Mesenchymal stem cell (in vitro differentiated cells and primary cell): ENCODE data around the gene C10orf71.

Source experiments
- DNase-seq: peaks from one replicate; pipeline ENCODE4 v3.0.0-alpha.2; 2013
- H2AFZ ChIP-seq: one replicate; pipeline ENCODE4 v1.6.1; 2013; ENCODE audit warnings: low read depth, mild to moderate bottlenecking, control low read depth, inconsistent platforms, low read length, moderate library complexity
- H2AK5ac ChIP-seq: 2 replicates; pipeline ENCODE4 v1.6.1; 2013; ENCODE audit warnings: low read length, moderate library complexity, mild to moderate bottlenecking, inconsistent platforms; ENCODE audit not compliant: severe bottlenecking
- H2BK120ac ChIP-seq: one replicate; pipeline ENCODE4 v1.6.1; 2013; ENCODE audit warnings: low read depth, mild to moderate bottlenecking, inconsistent platforms, low read length, moderate library complexity
- H2BK12ac ChIP-seq, 2 experiments: one replicate each; pipeline ENCODE4 v1.6.1; 2013; ENCODE audit warnings: inconsistent platforms in 2 of 2, low read length in 2 of 2, mild to moderate bottlenecking in 2 of 2, moderate library complexity in 2 of 2, control low read depth in 1 of 2
- H2BK15ac ChIP-seq: one replicate; pipeline ENCODE4 v1.6.1; 2013; ENCODE audit warnings: mild to moderate bottlenecking, low read depth, inconsistent platforms; ENCODE audit not compliant: poor library complexity, severe bottlenecking
- H2BK5ac ChIP-seq: 2 replicates; pipeline ENCODE4 v1.6.1; 2013; ENCODE audit warnings: low read depth, mild to moderate bottlenecking, low read length, control low read depth, inconsistent platforms; ENCODE audit not compliant: poor library complexity, severe bottlenecking
- H3K14ac ChIP-seq, 2 experiments: one replicate each; pipeline ENCODE4 v1.6.1; 2013; ENCODE audit warnings: inconsistent platforms in 2 of 2, low read length in 2 of 2, control low read depth in 1 of 2, mild to moderate bottlenecking in 1 of 2, moderate library complexity in 1 of 2
- H3K18ac ChIP-seq, 2 experiments: one replicate each; pipeline ENCODE4 v1.6.1; 2013; ENCODE audit warnings: inconsistent platforms in 2 of 2, low read length in 2 of 2, control low read depth in 1 of 2, low read depth in 1 of 2, mild to moderate bottlenecking in 1 of 2
- H3K23ac ChIP-seq, 2 experiments: one replicate each; pipeline ENCODE4 v1.6.1; 2013; ENCODE audit warnings: inconsistent platforms in 2 of 2, low read length in 2 of 2, mild to moderate bottlenecking in 2 of 2, moderate library complexity in 2 of 2, control low read depth in 1 of 2
- H3K27ac ChIP-seq: 2 replicates; pipeline ENCODE4 v1.5.1; 2013; ENCODE audit warnings: mild to moderate bottlenecking, moderate library complexity, low read length, control low read depth, inconsistent platforms; ENCODE audit not compliant: poor library complexity, severe bottlenecking
- H3K27me3 ChIP-seq, 2 experiments: 2 replicates each; pipeline versions ENCODE4 v1.6.1 to v1.7.0; 2013; ENCODE audit warnings: low read length in 2 of 2, mild to moderate bottlenecking in 2 of 2, moderate library complexity in 2 of 2, control low read depth in 1 of 2, inconsistent platforms in 1 of 2; ENCODE audit not compliant: control insufficient read depth in 1 of 2, insufficient read depth in 1 of 2
- H3K36me3 ChIP-seq, 2 experiments: 2 replicates each; pipeline versions ENCODE4 v1.6.1 to v1.7.0; 2013; ENCODE audit warnings: low read length in 2 of 2, control low read depth in 1 of 2, inconsistent platforms in 1 of 2, low read depth in 1 of 2, mild to moderate bottlenecking in 1 of 2; ENCODE audit not compliant: insufficient read depth in 2 of 2, control insufficient read depth in 1 of 2
- H3K4ac ChIP-seq, 2 experiments: one replicate each; pipeline ENCODE4 v1.6.1; 2013; ENCODE audit warnings: inconsistent platforms in 2 of 2, low read length in 2 of 2, mild to moderate bottlenecking in 2 of 2, moderate library complexity in 2 of 2, control low read depth in 1 of 2, low read depth in 1 of 2
- H3K4me1 ChIP-seq: 2 replicates; pipeline ENCODE4 v1.6.1; 2013; ENCODE audit warnings: low read depth, low read length, control low read depth; ENCODE audit not compliant: control insufficient read depth, insufficient read depth
- H3K4me2 ChIP-seq: 2 replicates; pipeline ENCODE4 v1.6.1; 2013; ENCODE audit warnings: low read length, mild to moderate bottlenecking, inconsistent platforms; ENCODE audit not compliant: poor library complexity, severe bottlenecking
- H3K4me3 ChIP-seq, 2 experiments: 2 replicates each; pipeline versions ENCODE4 v1.5.1 to v1.7.0; 2013; ENCODE audit warnings: low read length in 2 of 2, mild to moderate bottlenecking in 2 of 2, control low read depth in 1 of 2, low read depth in 1 of 2; ENCODE audit not compliant: insufficient read depth in 1 of 2
- H3K79me1 ChIP-seq: replicated peaks from 2 replicates; pipeline ENCODE4 v1.6.1; 2013; ENCODE audit warnings: mild to moderate bottlenecking, control low read depth, low read length, inconsistent platforms; ENCODE audit not compliant: poor library complexity, severe bottlenecking
- H3K9ac ChIP-seq: 2 replicates; pipeline ENCODE4 v1.7.0; 2013; ENCODE audit warnings: mild to moderate bottlenecking, low read length, moderate library complexity
- H3K9me3 ChIP-seq: 2 replicates; pipeline ENCODE4 v1.7.0; 2013; ENCODE audit warnings: mild to moderate bottlenecking, low read length; ENCODE audit not compliant: control insufficient read depth
- H4K8ac ChIP-seq: one replicate; pipeline ENCODE4 v1.6.1; 2013; ENCODE audit warnings: inconsistent platforms, mild to moderate bottlenecking, low read length, moderate library complexity
- H4K91ac ChIP-seq: one replicate; pipeline ENCODE4 v1.6.1; 2013; ENCODE audit warnings: mild to moderate bottlenecking, low read length, inconsistent platforms
- WGBS: methylation state at CpG from one replicate; pipeline ENCODE4 v1.1.7; 2013; ENCODE audit warnings: mixed read lengths; 5-methylcytosine and 5-hydroxymethylcytosine counted together

Gene C10orf71

DNA sequence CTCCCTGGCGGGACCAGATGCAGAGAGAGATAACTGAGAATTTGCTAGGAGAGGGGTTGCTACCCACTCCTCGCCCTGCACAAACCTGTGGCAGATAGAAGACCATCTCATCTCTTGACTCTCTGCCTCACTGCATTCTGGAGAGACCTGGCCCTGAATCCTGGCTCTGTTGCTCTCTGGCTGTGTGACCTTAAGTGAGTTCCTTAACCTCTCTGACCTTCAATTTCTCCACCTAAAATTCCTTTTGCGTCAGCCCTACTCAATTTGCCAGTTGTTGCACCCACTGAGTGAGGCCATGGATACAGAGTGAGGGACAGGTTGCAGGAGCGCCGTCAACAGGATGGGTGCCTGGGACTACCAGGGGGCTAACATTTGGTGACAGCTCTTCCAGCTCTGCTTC, 5.2 kb downstream of the C10orf71 start:
- Histone ChIP-seq H3K4me3 (no peak overlapping the region), H3K27ac (no peak overlapping the region), H4K8ac (no peak overlapping the region), H3K36me3 (no peaks in the 10 kb centered on the region), H3K9me3 (no peaks in the 10 kb centered on the region), H2AFZ (no peak overlapping the region), H3K4ac (no peak overlapping the region), H3K79me1 (no peaks in the 10 kb centered on the region), H3K4me1 (no peaks in the 10 kb centered on the region), H3K14ac (no peak overlapping the region), H3K9ac (no peak overlapping the region), H2BK120ac (no peak overlapping the region), H3K27me3 (peaks cover 7 to 83% of the 10 kb centered on the region in 2 experiments), H2BK5ac (no peak overlapping the region), H2BK12ac (no peak overlapping the region), H3K23ac (no peak overlapping the region), H3K4me2 (no peak overlapping the region), H2AK5ac (no peak overlapping the region), H3K18ac (no peak overlapping the region), H4K91ac (no peak overlapping the region), H2BK15ac (no peak overlapping the region)
- WGBS, result 60% methylated on average over 5 of the region's 5 CpGs
- DNase-seq, result no peak

DNA sequence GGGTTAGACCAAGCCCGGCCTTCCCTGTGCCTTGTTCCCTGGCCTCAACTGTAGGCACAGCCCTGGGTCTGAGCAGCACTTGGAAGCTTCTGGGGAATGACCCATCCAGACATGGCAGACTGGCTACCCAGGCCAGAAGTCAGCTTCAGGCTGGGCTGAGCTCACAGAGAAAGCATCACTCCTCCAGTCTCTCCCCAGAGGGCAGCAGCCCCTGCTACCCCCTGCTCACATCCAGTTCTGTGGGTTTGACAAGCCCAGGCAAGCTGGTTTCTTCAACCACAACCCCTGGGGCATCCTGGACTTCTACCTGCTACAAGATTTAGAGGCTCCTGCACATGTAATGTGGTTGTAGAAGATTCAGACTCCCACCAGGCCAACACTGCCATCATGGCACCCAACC, 9.0 kb downstream of the C10orf71 start:
- Histone ChIP-seq H2AFZ (no peak overlapping the region), H3K79me1 (no peaks in the 10 kb centered on the region), H3K18ac (no peak overlapping the region), H4K8ac (no peak overlapping the region), H3K27me3 (peaks cover 0 to 68% of the 10 kb centered on the region in 2 experiments), H2BK12ac (no peak overlapping the region), H3K4me2 (no peak overlapping the region), H4K91ac (no peak overlapping the region), H2AK5ac (no peak overlapping the region), H2BK15ac (no peak overlapping the region), H3K23ac (no peak overlapping the region), H2BK5ac (no peak overlapping the region), H3K9ac (no peak overlapping the region), H3K9me3 (no peaks in the 10 kb centered on the region), H3K27ac (no peak overlapping the region), H2BK120ac (no peak overlapping the region), H3K4ac (no peak overlapping the region), H3K14ac (no peak overlapping the region), H3K4me1 (no peaks in the 10 kb centered on the region), H3K4me3 (no peak overlapping the region), H3K36me3 (no peaks in the 10 kb centered on the region)
- DNase-seq, result no peak
- 89% methylated on average over 1 of the region's 1 CpG for WGBS

DNA sequence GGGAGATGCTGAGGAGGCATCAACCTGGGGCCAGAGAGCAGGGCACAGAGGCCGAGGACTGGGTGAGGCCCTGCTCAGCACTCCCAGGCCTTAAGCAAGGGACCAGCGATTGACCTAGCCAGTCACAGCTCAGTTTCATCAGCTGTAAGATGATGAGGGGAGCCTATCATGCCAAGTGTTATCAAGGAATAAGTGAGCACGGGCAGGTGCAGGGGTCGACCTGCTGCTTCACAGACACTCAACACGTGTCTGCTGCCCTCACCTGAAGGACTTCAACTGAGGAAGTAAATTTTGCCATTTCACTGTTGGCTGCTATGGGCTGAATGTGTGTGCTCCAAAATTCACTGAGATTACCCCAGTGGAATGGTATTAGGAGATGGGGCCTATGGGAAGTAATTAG, 9.9 kb downstream of the C10orf71 start:
- H3K4me1 ChIP-seq, result no peaks in the 10 kb centered on the region
- no peak overlapping the region for H2BK12ac ChIP-seq
- H4K8ac ChIP-seq, result no peak overlapping the region
- H3K9me3 ChIP-seq, result no peaks in the 10 kb centered on the region
- H3K14ac ChIP-seq, result no peak overlapping the region
- no peak overlapping the region for H3K18ac ChIP-seq
- no peak overlapping the region for H2AFZ ChIP-seq
- H3K27me3 ChIP-seq, result peaks cover 0 to 67% of the 10 kb centered on the region in 2 experiments
- no peak overlapping the region for H3K4me3 ChIP-seq
- no peak overlapping the region for H2BK120ac ChIP-seq
- H3K79me1 ChIP-seq, result no peaks in the 10 kb centered on the region
- H4K91ac ChIP-seq, result no peak overlapping the region
- H2BK5ac ChIP-seq, result no peak overlapping the region
- no peak overlapping the region for H3K4ac ChIP-seq
- no peak overlapping the region for H3K27ac ChIP-seq
- H3K9ac ChIP-seq, result no peak overlapping the region
- no peak overlapping the region for H3K23ac ChIP-seq
- H3K36me3 ChIP-seq, result no peaks in the 10 kb centered on the region
- H2BK15ac ChIP-seq, result no peak overlapping the region
- H2AK5ac ChIP-seq, result no peak overlapping the region
- WGBS, result 82% methylated on average over 5 of the region's 5 CpGs
- no peak overlapping the region for H3K4me2 ChIP-seq
- no peak for DNase-seq

DNA sequence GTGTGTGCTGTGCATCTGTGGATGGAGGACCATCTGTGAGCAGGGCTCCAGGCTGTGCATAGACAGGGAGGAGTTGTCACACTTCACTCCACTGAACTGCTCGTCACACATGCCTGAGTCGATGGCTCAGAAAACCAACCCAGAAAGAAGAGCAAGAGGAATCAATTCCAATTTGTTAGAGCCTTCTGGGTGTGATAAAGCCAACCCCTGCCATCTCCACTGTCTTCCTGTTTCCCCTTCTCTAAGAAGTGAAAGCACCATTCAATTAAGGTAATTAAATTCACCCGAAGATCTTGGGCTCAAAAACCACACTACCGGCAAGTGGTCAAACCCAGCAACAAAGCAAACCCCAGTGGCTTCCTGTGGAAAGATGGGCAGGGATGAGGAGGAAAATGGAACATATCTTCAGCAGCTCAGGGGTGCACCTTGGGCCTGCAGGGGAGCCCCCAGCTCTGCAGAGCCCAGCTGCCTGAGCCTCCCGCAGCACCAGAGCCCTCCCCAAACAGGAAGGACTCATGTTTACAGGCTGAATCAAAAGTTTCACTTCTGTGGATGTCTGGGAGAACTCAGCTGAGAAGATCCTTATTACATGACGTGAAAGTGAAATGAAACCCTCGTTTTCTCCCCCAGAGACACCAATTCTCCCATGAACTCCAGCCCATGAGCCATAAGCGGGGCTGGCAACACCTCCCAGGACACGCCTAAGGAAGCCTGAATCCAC, 10.9 kb downstream of the C10orf71 start:
- H3K14ac ChIP-seq, result no peak overlapping the region
- H2BK5ac ChIP-seq, result no peak overlapping the region
- 77% methylated on average over 9 of the region's 9 CpGs for WGBS
- H3K27me3 ChIP-seq, result peaks cover 0 to 61% of the 10 kb centered on the region in 2 experiments
- no peak overlapping the region for H4K8ac ChIP-seq
- no peaks in the 10 kb centered on the region for H3K79me1 ChIP-seq
- H2BK15ac ChIP-seq, result no peak overlapping the region
- H3K23ac ChIP-seq, result no peak overlapping the region
- H3K27ac ChIP-seq, result no peak overlapping the region
- no peak overlapping the region for H2AK5ac ChIP-seq
- no peak for DNase-seq
- no peak overlapping the region for H2AFZ ChIP-seq
- H3K9ac ChIP-seq, result no peak overlapping the region
- no peaks in the 10 kb centered on the region for H3K36me3 ChIP-seq
- no peak overlapping the region for H3K4ac ChIP-seq
- H3K4me1 ChIP-seq, result no peaks in the 10 kb centered on the region
- H3K9me3 ChIP-seq, result no peaks in the 10 kb centered on the region
- H3K4me3 ChIP-seq, result no peak overlapping the region
- no peak overlapping the region for H3K18ac ChIP-seq
- H2BK120ac ChIP-seq, result no peak overlapping the region
- no peak overlapping the region for H3K4me2 ChIP-seq
- no peak overlapping the region for H2BK12ac ChIP-seq
- no peak overlapping the region for H4K91ac ChIP-seq
